Fibroblast of mammary gland (primary cell): ENCODE results near the gene KCNC4.

Experiments used
- DNase-seq: peaks from one replicate; pipeline ENCODE4 v3.0.0-alpha.2; 2010; ENCODE audit warnings: low read depth
- H3K4me3 ChIP-seq: 2 replicates; pipeline ENCODE4 v1.5.1; 2011; ENCODE audit warnings: low read depth, mild to moderate bottlenecking, low read length, moderate library complexity; ENCODE audit not compliant: control insufficient read depth
- TF ChIP-seq, protein P1 (sequence below): conservative IDR thresholded peaks from 2 replicates; pipeline ENCODE4 v1.5.1; 2011; ENCODE audit warnings: low read depth, low read length, inconsistent platforms; ENCODE audit not compliant: control insufficient read depth, insufficient read depth

The KCNC4 gene

DNA sequence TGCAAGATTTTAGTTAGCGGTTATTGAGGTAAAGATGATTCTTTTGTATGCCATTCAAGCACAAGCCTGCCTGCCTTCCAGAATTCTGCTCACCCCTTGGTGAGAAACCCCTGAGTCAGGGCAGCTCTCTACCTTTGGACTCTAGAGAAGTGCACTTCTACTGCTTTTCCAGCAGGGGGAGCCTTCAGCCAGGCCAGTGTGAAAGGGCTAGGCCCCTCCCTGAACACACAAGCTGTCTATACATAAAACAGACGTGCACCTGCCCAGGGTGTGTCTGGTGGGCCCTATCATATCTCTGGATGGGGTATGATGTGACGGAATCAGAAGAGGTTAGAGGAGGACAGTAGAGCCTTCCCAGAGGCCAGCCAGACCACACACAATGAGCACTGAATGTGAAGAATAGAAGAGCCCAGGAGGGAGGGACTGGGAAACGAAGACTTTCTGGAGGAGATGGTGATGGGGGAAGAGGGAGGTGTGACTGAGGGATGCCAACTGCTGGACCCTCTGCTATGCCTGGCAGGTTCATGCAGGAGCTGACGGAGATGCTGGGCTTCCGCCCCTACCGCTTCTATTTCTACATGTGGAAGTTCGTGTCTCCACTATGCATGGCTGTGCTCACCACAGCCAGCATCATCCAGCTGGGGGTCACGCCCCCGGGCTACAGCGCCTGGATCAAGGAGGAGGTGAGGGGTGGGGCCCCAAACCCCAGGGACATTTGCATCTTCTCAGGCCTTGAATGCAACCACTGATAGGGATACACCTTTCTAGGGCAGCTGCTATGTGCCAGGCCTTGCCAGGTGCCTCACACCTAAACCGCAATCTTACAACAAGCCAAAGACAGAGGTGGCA, 13.0 kb upstream of the KCNC4 start:
- peak; percentile 50 for DNase-seq
- TF ChIP-seq, protein P1, sequence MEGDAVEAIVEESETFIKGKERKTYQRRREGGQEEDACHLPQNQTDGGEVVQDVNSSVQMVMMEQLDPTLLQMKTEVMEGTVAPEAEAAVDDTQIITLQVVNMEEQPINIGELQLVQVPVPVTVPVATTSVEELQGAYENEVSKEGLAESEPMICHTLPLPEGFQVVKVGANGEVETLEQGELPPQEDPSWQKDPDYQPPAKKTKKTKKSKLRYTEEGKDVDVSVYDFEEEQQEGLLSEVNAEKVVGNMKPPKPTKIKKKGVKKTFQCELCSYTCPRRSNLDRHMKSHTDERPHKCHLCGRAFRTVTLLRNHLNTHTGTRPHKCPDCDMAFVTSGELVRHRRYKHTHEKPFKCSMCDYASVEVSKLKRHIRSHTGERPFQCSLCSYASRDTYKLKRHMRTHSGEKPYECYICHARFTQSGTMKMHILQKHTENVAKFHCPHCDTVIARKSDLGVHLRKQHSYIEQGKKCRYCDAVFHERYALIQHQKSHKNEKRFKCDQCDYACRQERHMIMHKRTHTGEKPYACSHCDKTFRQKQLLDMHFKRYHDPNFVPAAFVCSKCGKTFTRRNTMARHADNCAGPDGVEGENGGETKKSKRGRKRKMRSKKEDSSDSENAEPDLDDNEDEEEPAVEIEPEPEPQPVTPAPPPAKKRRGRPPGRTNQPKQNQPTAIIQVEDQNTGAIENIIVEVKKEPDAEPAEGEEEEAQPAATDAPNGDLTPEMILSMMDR, result peak; percentile 98
- H3K4me3 ChIP-seq, result no peak overlapping the region

DNA sequence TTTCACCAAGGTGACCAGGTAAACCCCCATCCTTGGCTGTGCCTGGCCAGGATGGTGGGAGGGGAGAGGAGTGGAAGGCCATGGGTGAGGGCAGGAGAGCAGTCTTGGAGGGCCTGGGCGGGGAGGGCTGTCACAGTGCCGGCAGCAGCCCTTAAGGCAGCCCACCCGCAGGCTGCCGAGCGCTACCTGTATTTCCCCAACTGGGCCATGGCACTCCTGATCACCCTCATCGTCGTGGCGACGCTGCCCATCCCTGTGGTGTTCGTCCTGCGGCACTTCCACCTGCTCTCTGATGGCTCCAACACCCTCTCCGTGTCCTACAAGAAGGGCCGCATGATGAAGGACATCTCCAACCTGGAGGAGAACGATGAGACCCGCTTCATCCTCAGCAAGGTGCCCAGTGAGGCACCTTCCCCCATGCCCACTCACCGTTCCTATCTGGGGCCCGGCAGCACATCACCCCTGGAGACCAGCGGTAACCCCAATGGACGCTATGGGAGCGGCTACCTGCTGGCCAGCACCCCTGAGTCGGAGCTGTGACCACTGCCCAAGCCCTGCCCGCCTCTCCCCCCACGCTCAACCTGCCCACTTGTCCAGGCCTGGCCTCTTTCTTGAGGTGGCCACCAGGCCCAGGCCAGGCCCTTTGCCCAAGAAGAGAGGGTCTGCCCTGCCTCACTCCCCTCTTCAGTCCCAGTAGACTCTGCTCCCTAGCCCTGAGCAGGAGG, 12.0 kb upstream of the KCNC4 start:
- H3K4me3 ChIP-seq, result no peak overlapping the region
- no peak for DNase-seq
- TF ChIP-seq, protein P1, result no peak

DNA sequence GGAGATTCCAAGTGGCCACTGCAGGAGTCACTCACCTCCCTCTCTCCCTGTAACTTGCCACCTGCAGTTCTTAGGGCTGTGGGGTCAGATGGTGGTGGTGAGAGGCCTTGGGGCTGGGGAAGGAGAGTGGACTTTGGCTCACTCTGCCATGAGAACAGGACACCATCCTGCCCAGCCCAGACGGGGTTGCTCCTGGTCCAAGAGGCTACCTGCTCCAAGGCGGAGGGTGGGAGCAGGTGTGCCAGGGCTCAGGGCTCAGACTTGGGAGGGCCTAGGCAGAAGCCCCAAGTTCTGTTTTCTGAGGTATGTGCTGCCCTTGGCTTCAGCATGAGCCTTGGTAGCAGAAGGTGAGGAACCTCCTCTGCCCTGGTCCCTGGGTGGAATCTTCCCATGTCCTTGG, 11.4 kb upstream of the KCNC4 start:
- TF ChIP-seq, protein P1, result no peak
- no peak for DNase-seq

DNA sequence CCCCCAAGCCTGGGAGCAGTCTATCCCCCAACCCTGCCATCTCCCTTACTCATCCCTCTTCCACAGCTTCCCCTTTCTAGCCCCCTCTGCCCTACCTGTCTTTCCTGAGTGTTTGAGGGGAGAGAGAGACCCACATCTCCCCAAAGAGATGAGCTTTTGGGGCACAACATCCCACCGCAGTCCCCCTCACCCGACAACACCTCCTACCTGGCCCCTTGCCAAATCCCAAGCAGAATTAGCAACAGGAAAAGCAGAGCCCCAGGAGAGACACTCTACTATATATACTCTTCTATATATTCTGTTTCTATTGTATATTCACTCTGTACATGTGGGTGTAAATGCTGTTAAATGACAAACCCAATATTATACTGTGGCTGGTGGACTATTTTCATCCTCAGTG, 9.9 kb upstream of the KCNC4 start:
- no peak for DNase-seq
- H3K4me3 ChIP-seq, result no peak overlapping the region

More for the DNA sequence above, 11.4 kb upstream of the KCNC4 start:
- H3K4me3 ChIP-seq, result no peak overlapping the region

DNA sequence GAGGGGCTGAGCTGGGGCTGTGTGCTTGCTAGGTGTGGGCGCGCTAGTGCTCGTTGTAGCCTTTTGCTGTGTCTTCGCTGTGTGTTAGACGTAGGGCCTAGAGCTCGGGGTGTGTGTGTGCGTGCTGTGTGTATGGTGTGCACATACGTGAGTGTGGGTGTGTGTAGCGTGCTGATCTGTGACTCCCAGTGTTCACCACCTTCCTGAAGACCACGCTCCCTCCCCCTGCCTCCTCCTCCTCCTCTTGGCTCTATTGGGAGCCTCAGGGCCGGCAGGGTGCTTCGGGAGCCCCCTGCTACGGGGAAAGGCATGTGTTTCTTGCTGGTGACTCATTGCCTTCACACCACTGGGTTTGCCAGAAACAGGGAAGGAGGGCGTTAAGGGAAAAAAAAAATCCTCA, 9.4 kb upstream of the KCNC4 start:
- TF ChIP-seq, protein P1, result no peak

More for the DNA sequence above, 9.9 kb upstream of the KCNC4 start:
- TF ChIP-seq, protein P1, result no peak

GRCh38 chr1:110201157-110201825, 8.8 kb upstream of the KCNC4 start:
- TF ChIP-seq, protein P1, result no peak
- H3K4me3 ChIP-seq, result no peak overlapping the region
- DNase-seq, result no peak

More for the DNA sequence above, 9.4 kb upstream of the KCNC4 start:
- H3K4me3 ChIP-seq, result no peak overlapping the region
- peak; percentile 36 for DNase-seq
